Measurements from ENCODE around the gene RPS3. TPM values are rescaled to one million over a fixed set of nuclear protein-coding genes. Genes with fewer than 3 reads are reported as not detected.

Gene RPS3
- total RNA-seq, 4 donors from 2014 or later: 529 to 907 (median 716) TPM

DNA sequence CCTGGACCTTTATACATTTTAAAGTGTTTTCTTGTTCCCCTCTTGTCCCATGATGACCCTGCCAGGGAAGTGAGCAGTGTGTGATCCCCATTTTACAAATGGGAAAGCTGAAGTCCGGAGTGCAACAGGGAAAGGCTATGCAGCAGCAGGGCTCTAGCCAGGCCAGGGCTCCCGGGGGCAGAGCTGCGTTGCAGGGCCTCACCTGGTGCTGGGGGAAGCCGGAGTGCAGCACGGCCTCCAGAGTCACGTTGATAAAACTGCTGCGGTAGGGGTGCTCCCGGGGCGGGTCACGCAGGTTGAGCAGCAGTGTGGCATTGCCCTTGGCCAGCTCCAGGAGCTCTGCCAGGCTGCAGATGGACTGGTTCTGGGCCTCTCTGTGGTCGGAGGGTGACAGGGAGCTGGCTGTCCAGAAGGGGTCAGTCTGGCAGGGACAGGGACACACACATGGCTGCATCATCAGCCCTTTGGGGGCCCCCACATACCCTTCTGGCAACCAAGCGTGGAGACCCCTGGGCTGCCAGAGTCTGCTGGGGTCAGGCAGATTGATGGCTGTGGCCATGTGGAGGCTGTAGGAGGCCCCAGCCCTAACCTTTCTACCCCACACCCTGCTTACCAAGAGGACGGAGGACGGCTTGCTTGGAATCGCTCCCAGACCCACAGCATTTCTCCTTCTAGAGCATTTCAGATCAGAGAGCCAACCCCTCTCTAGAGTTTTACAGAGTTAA is 43.0 kb downstream of the RPS3 start:
- TF ChIP-seq, protein P1, sequence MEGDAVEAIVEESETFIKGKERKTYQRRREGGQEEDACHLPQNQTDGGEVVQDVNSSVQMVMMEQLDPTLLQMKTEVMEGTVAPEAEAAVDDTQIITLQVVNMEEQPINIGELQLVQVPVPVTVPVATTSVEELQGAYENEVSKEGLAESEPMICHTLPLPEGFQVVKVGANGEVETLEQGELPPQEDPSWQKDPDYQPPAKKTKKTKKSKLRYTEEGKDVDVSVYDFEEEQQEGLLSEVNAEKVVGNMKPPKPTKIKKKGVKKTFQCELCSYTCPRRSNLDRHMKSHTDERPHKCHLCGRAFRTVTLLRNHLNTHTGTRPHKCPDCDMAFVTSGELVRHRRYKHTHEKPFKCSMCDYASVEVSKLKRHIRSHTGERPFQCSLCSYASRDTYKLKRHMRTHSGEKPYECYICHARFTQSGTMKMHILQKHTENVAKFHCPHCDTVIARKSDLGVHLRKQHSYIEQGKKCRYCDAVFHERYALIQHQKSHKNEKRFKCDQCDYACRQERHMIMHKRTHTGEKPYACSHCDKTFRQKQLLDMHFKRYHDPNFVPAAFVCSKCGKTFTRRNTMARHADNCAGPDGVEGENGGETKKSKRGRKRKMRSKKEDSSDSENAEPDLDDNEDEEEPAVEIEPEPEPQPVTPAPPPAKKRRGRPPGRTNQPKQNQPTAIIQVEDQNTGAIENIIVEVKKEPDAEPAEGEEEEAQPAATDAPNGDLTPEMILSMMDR (IDR thresholded peaks at IDR 0.05; ENCODE audit: low read depth): no peak

DNA sequence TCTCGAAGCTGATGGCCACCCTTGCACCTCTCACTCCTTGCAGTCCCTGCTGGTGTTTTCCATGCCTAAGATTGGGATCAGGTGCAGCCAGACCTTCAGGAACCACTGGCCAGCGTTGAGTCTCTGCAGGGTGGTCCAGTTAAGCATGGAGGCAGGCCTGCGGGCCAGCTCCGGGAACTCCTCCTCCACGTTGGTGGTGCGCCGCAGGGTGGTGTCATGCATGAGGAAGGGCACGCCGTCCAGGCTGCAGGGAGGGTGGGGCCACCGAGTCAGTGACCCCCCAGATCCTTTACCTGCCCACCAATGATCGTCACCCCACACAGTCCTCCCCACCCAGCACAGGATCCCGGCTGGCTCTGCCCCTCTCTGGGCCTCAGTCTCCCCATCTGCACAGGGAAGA is 43.7 kb downstream of the RPS3 start:
- TF ChIP-seq, protein P1 (IDR thresholded peaks at IDR 0.05; ENCODE audit: low read depth): no peak

DNA sequence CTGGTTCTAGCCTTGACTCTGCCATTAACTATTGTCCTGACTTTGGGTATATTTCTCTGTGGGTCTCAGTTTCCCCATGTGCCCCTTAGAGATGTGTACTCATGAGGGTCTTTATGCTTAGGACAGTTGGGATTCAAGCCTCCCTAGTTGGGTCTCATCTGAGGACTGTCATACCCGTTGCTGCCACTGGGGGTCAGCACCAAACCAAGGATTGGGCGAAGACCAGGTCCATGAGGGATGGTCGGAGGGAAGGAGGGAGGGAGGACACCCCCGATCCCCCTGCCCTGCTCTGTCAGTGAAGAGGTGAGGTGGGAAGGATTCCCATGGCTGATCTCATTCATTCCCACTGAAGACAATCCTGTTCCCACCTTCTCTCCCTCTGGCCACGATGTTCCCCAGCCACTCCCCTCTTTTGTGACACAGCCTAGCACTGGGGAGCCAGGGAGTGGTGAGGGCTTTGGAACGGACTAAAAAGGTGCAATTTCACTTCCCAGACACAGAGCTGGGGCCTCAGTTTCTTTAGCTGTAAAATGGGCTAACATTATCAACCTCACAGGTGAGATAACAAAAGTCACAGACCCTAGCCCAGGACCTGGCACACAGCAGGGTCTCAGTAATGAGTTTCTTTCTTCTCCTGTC is 46.1 kb downstream of the RPS3 start:
- TF ChIP-seq, protein P1 (IDR thresholded peaks at IDR 0.05; ENCODE audit: low read depth): no peak

DNA sequence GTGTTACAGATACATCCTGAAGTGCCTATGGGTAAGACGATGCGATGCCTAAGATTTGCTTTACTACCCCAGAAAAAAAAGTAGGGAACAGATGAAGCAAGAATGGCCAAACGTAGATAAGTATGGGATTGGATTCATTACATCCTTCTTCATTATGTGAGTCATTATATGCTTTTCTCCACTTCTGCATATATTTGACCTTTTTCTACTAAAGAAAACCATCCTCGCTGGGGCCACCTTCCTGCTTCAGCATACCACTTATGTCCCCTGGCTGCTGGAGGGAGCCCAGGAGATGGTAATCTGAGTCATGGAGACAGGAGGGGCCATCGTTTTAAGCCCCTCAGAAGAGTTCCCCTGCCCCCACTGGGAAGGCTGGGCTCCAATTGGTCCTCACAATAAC is 48.1 kb downstream of the RPS3 start:
- TF ChIP-seq, protein P1 (IDR thresholded peaks at IDR 0.05; ENCODE audit: low read depth): no peak

DNA sequence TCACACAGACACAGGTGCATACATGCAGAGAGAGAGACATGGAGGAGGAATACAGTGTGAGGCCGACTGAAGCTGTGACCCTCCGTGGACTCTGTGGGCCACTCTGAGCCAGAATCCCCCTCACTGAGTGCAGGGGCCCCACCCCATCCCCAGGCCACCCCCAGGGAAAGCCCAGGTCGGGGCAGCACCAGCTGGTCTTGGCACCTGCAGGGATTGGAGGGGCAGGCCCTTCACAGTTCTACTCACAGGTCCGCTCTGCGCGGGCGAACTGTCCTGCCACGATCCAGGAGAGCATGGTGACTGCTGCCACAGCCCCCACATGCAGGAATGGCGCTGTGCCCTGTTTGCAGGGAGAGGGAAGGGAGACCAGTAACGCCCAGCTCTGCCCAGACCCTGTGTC is 50.0 kb downstream of the RPS3 start:
- TF ChIP-seq, protein P1 (IDR thresholded peaks at IDR 0.05; ENCODE audit: low read depth): no peak

DNA sequence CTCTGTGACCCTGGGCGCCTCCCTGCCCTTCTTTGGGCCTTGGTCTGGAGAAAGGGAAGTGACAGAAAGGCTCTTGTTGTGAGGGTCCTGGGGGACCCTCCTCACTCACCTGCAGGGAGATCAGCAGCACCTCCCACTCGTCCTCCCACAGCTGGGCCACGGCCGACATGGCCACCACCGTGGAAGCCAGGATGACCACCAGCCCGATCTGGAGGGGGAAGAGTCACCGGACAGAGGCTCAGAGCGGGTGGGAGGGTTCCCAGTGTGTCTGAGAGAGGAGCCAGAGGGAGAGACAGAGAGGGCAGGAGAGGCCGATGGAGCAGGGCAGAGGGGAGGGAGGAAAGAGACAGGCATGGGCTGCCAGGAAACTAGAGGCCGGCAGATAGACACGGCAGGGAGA is 50.5 kb downstream of the RPS3 start:
- TF ChIP-seq, protein P1 (IDR thresholded peaks at IDR 0.05; ENCODE audit: low read depth): no peak

DNA sequence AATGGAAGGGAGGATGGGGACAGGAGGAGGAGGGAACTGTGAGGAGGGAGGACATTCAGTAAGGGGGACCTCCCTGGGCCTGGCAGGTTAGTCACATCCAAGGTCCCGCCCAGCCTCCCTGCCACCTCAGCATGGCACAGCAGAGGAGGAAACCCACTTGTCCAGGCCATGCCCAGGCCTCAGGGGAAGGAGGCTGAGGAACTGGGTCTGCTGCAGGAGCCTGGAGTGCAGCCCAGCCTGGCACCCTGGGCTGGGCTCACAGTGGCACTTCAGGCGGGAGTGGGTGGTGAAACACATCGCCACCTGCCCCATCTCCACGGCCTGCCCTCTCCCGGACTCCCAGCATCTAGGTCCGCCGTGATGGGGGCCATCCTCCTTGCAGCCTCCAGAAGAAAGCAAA is 50.9 kb downstream of the RPS3 start:
- TF ChIP-seq, protein P1 (IDR thresholded peaks at IDR 0.05; ENCODE audit: low read depth): no peak

Data from subcutaneous adipose tissue (tissue), 4 donors.